ENCODE data around the gene TMOD1. TPM values are rescaled to one million over a fixed set of nuclear protein-coding genes. Genes with fewer than 3 reads are reported as not detected.

The TMOD1 gene
- total RNA-seq, 4 donors from 2014 or later: 33.4 to 38.6 (median 37.0) TPM

- no peak for DNase-seq
- H3K36me3 ChIP-seq: peaks cover 10 to 11% of the 10 kb centered on the region in 2 donors
- no peak overlapping the region for H3K4me3 ChIP-seq (replicated peaks in 1 of 3)
- H3K27ac ChIP-seq: peak overlapping the region in 1 of 3 donors; percentile 6
- no peaks in the 10 kb centered on the region for H3K9me3 ChIP-seq
- no peaks in the 10 kb centered on the region for H3K27me3 ChIP-seq
- no peak for TF ChIP-seq CTCF (IDR thresholded peaks at IDR 0.05)
- TF ChIP-seq POLR2A (IDR thresholded peaks at IDR 0.05): no peak
- intact Hi-C loops (cut with DNase I): no loop called here
- H3K4me1 ChIP-seq: peaks cover 33 to 35% of the 10 kb centered on the region in 2 donors
- WGBS, 2 donors: 81 to 85% methylated on average over 4 of the region's 4 CpGs
Observed at GRCh38 chr9:97567894-97568202, 66.4 kb downstream of the TMOD1 start.

GRCh38 chr9:97568461-97569275 lies 67.2 kb downstream of the TMOD1 start:
- no peak for DNase-seq
- intact Hi-C loops (cut with DNase I): no loop called here
- WGBS, 2 donors: 94 to 96% methylated on average over 11 of the region's 11 CpGs
- Histone ChIP-seq H3K27me3 (no peaks in the 10 kb centered on the region), H3K4me1 (peaks cover 27 to 29% of the 10 kb centered on the region in 2 donors), H3K36me3 (peaks cover 10 to 11% of the 10 kb centered on the region in 2 donors), H3K9me3 (no peaks in the 10 kb centered on the region), H3K4me3 (replicated peaks in 1 of 3) (no peak overlapping the region), H3K27ac (peak overlapping the region in 1 of 3 donors; percentile 13)
- TF ChIP-seq POLR2A (IDR thresholded peaks at IDR 0.05) (no peak), CTCF (IDR thresholded peaks at IDR 0.05) (no peak)

GRCh38 chr9:97570899-97571298 lies 69.4 kb downstream of the TMOD1 start:
- peak; percentile 96 for DNase-seq

GRCh38 chr9:97571664-97572063 lies 70.2 kb downstream of the TMOD1 start:
- DNase-seq: no peak
- H3K4me3 ChIP-seq (replicated peaks in 1 of 3): no peak overlapping the region
- no peak for TF ChIP-seq POLR2A (IDR thresholded peaks at IDR 0.05)
- no peak for TF ChIP-seq CTCF (IDR thresholded peaks at IDR 0.05)
- no peaks in the 10 kb centered on the region for H3K27me3 ChIP-seq
- peaks cover 14 to 15% of the 10 kb centered on the region in 2 donors for H3K4me1 ChIP-seq
- 83 to 100% methylated on average over 1 of the region's 1 CpG for WGBS, 2 donors
- peak overlapping the region in 2 of 3 donors; percentile 39 to 87 for H3K27ac ChIP-seq
- H3K36me3 ChIP-seq: peaks cover 6 to 16% of the 10 kb centered on the region in 2 donors
- no peaks in the 10 kb centered on the region for H3K9me3 ChIP-seq
- intact Hi-C loops (cut with DNase I): no loop called here

More at GRCh38 chr9:97570899-97571298, 69.4 kb downstream of the TMOD1 start:
- intact Hi-C loops (cut with DNase I): no loop called here
- H3K27ac ChIP-seq: peak overlapping the region; percentile 29 to 87 (median 39)
- peak in 1 of 2 donors; percentile 42 for TF ChIP-seq POLR2A (IDR thresholded peaks at IDR 0.05)
- no peak for TF ChIP-seq CTCF (IDR thresholded peaks at IDR 0.05)
- no peaks in the 10 kb centered on the region for H3K27me3 ChIP-seq
- no peak overlapping the region for H3K4me3 ChIP-seq (replicated peaks in 1 of 3)
- H3K36me3 ChIP-seq: peaks cover 11 to 16% of the 10 kb centered on the region in 2 donors
- 79 to 82% methylated on average over 6 of the region's 6 CpGs for WGBS, 2 donors
- H3K9me3 ChIP-seq: no peaks in the 10 kb centered on the region
- peaks cover 14 to 15% of the 10 kb centered on the region in 2 donors for H3K4me1 ChIP-seq

- H3K27me3 ChIP-seq: no peaks in the 10 kb centered on the region
- intact Hi-C loops (cut with DNase I): no loop called here
- no peak overlapping the region for H3K27ac ChIP-seq
- H3K4me3 ChIP-seq (replicated peaks in 1 of 3): no peak overlapping the region
- H3K9me3 ChIP-seq: no peaks in the 10 kb centered on the region
- H3K36me3 ChIP-seq: peaks cover 6 to 16% of the 10 kb centered on the region in 2 donors
- no peak for DNase-seq
- peaks cover 14 to 15% of the 10 kb centered on the region in 2 donors for H3K4me1 ChIP-seq
- no peak for TF ChIP-seq POLR2A (IDR thresholded peaks at IDR 0.05)
- no peak for TF ChIP-seq CTCF (IDR thresholded peaks at IDR 0.05)
- WGBS, 2 donors: 84 to 93% methylated on average over 9 of the region's 9 CpGs
Observed at GRCh38 chr9:97572196-97572891, 70.9 kb downstream of the TMOD1 start.

Measured in thyroid gland (tissue), 4 donors.